ENCODE measurements around the gene GSG1. TPM values are rescaled to one million over a fixed set of nuclear protein-coding genes. Genes with fewer than 3 reads are reported as not detected.

Gene GSG1
- polyA plus RNA-seq, 2 of the 4 experiments (the other 2 are of a cell fraction), result 0.06 TPM; not detected in 1

DNA sequence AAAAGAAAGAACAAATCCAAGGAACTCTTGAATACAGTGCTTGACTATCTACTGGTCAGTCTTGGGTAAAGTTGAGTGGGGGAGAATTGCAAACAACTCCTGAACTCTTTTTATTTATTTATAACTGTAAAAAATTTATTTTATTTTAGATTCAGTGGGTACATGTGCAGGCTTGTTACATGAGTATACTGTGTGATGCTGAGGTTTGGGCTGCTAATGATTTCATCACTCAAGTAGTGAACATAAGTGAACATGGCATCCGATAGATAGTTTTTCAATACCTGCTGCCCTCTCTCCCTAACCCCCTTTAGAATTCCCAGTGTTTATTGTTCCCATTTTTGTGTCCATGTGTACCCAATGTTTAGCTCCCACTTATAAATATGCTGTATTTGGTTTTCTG is 3.2 kb upstream of the GSG1 start:
- TF ChIP-seq FOXS1 (CRISPR knock-in tag; IDR thresholded peaks at IDR 0.05), result no peak
- no peak for TF ChIP-seq MAZ (IDR thresholded peaks at IDR 0.05; ENCODE audit: borderline replicate concordance, low read depth, low read length)
- TF ChIP-seq EHF (CRISPR knock-in tag; IDR thresholded peaks at IDR 0.05), result no peak
- no peak for TF ChIP-seq HOXA7 (CRISPR knock-in tag; IDR thresholded peaks at IDR 0.05)
- no peak for TF ChIP-seq PHF8 (IDR thresholded peaks at IDR 0.05; ENCODE audit: borderline replicate concordance, low read depth)
- no peak for TF ChIP-seq FOSB (CRISPR knock-in tag; IDR thresholded peaks at IDR 0.05)
- TF ChIP-seq ZNF302 (CRISPR knock-in tag; IDR thresholded peaks at IDR 0.05), result no peak
- no peak for TF ChIP-seq ZFP36 (IDR thresholded peaks at IDR 0.05; ENCODE audit: borderline replicate concordance, partially characterized antibody)
- FAIRE-seq, result no peak
- 95% methylated on average over 1 of the region's 1 CpG for WGBS (ENCODE audit: missing lambda C conversion rate)
- DNase-seq (ENCODE audit: low read depth in 1 of 2, low spot score in 1 of 2), result no peak
- peaks cover 6% of the 10 kb centered on the region for H3K9me3 ChIP-seq
- no peak for ATAC-seq
- H3K4me1 ChIP-seq, result peaks cover 21% of the 10 kb centered on the region
- ChIA-PET POLR2A (no interaction called here), CTCF (no interaction called here)
- H3K4me2 ChIP-seq, result no peak overlapping the region
- no peak overlapping the region; a peak in 1 of 6 replicates for H3K27ac ChIP-seq
- H3K4me3 ChIP-seq, result no peak overlapping the region

- DNase-seq (ENCODE audit: low read depth in 1 of 2, low spot score in 1 of 2), result no peak
- H3K4me2 ChIP-seq, result no peak overlapping the region
- no peak for TF ChIP-seq TP53 (CRISPR knock-in tag; IDR thresholded peaks at IDR 0.05)
- TF ChIP-seq HEYL (CRISPR knock-in tag; IDR thresholded peaks at IDR 0.05), result no peak
- no peak for TF ChIP-seq SMC3 (IDR thresholded peaks at IDR 0.05)
- TF ChIP-seq, protein P1, sequence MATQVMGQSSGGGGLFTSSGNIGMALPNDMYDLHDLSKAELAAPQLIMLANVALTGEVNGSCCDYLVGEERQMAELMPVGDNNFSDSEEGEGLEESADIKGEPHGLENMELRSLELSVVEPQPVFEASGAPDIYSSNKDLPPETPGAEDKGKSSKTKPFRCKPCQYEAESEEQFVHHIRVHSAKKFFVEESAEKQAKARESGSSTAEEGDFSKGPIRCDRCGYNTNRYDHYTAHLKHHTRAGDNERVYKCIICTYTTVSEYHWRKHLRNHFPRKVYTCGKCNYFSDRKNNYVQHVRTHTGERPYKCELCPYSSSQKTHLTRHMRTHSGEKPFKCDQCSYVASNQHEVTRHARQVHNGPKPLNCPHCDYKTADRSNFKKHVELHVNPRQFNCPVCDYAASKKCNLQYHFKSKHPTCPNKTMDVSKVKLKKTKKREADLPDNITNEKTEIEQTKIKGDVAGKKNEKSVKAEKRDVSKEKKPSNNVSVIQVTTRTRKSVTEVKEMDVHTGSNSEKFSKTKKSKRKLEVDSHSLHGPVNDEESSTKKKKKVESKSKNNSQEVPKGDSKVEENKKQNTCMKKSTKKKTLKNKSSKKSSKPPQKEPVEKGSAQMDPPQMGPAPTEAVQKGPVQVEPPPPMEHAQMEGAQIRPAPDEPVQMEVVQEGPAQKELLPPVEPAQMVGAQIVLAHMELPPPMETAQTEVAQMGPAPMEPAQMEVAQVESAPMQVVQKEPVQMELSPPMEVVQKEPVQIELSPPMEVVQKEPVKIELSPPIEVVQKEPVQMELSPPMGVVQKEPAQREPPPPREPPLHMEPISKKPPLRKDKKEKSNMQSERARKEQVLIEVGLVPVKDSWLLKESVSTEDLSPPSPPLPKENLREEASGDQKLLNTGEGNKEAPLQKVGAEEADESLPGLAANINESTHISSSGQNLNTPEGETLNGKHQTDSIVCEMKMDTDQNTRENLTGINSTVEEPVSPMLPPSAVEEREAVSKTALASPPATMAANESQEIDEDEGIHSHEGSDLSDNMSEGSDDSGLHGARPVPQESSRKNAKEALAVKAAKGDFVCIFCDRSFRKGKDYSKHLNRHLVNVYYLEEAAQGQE (IDR thresholded peaks at IDR 0.05), result no peak
- no peak for TF ChIP-seq CEBPB (IDR thresholded peaks at IDR 0.05)
- TF ChIP-seq, protein P2, sequence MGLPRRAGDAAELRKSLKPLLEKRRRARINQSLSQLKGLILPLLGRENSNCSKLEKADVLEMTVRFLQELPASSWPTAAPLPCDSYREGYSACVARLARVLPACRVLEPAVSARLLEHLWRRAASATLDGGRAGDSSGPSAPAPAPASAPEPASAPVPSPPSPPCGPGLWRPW (IDR thresholded peaks at IDR 0.05), result no peak
- TF ChIP-seq RNF2 (IDR thresholded peaks at IDR 0.05; ENCODE audit: borderline replicate concordance, low read depth), result no peak
- TF ChIP-seq FOXS1 (CRISPR knock-in tag; IDR thresholded peaks at IDR 0.05), result no peak
- TF ChIP-seq E2F6 (IDR thresholded peaks at IDR 0.05; ENCODE audit: borderline replicate concordance, low read depth), result no peak
- no peak for TF ChIP-seq ZNF302 (CRISPR knock-in tag; IDR thresholded peaks at IDR 0.05)
- TF ChIP-seq CTCF (IDR thresholded peaks at IDR 0.05), result no peak
- TF ChIP-seq, protein P3, sequence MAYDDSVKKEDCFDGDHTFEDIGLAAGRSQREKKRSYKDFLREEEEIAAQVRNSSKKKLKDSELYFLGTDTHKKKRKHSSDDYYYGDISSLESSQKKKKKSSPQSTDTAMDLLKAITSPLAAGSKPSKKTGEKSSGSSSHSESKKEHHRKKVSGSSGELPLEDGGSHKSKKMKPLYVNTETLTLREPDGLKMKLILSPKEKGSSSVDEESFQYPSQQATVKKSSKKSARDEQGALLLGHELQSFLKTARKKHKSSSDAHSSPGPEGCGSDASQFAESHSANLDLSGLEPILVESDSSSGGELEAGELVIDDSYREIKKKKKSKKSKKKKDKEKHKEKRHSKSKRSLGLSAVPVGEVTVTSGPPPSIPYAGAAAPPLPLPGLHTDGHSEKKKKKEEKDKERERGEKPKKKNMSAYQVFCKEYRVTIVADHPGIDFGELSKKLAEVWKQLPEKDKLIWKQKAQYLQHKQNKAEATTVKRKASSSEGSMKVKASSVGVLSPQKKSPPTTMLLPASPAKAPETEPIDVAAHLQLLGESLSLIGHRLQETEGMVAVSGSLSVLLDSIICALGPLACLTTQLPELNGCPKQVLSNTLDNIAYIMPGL (CRISPR knock-in tag; IDR thresholded peaks at IDR 0.05; ENCODE audit: borderline replicate concordance), result no peak
- no peak for TF ChIP-seq MAFK (IDR thresholded peaks at IDR 0.05; ENCODE audit: partially characterized antibody)
- no peak for TF ChIP-seq BHLHE40 (IDR thresholded peaks at IDR 0.05; ENCODE audit: low read depth, low read length)
- ATAC-seq, result no peak
- FAIRE-seq, result no peak
- peaks cover 6% of the 10 kb centered on the region for H3K9me3 ChIP-seq
- whole genome bisulfite sequencing (ENCODE audit: missing lambda C conversion rate), result 97% methylated on average over 1 of the region's 1 CpG
- CTCF ChIA-PET, result interaction anchor here (0.6 to 8.5 kb wide), 5 partner anchors 91 to 1441 kb away, joined by 3 to 189 read pairs (median 5); partner anchors contain the start of gene EMP1
- POLR2A ChIA-PET, result no interaction called here
- no peak overlapping the region for H3K4me3 ChIP-seq
- H3K4me1 ChIP-seq, result peaks cover 23% of the 10 kb centered on the region
- no peak overlapping the region; a peak in 1 of 6 replicates for H3K27ac ChIP-seq
Observed at GRCh38 chr12:13105781-13106180, 2.3 kb upstream of the GSG1 start.
